Fibroblast of the aortic adventitia (primary cell): ENCODE results near the gene ACAD10. TPM values are rescaled to one million over a fixed set of nuclear protein-coding genes. Genes with fewer than 3 reads are reported as not detected.
"Not testable (repeated sequence)": the region's sequence is repeated elsewhere in the genome, so short reads cannot be mapped to it uniquely, and the experiment has no call there.

Experiments
- DNase-seq: peaks from one replicate; pipeline ENCODE4 v3.0.0-alpha.2; 2010; ENCODE audit warnings: low read depth
- H3K4me3 ChIP-seq: 2 replicates; pipeline ENCODE4 v1.5.1; 2011; ENCODE audit warnings: low read depth, mild to moderate bottlenecking, control low read depth, low read length, moderate library complexity
- total RNA-seq: library from RNA; depleted of rRNA; stranded (reverse); fragments of >200 nt; gene quantifications from 2 replicates; pipeline ENCODE4 v1.2.3, GENCODE V29; 2012; ENCODE audit warnings: low replicate concordance
- TF ChIP-seq, protein P1 (sequence below): IDR thresholded peaks from 2 replicates; pipeline ENCODE4 v1.5.1; 2011; ENCODE audit warnings: mild to moderate bottlenecking, low read length, control low read depth, inconsistent platforms; ENCODE audit not compliant: insufficient read depth

ACAD10 gene
- total RNA-seq, 1 donor = 15.1 TPM

GRCh38 chr12:111733340-111733915 lies 47.6 kb downstream of the ACAD10 start:
- TF ChIP-seq, protein P1, sequence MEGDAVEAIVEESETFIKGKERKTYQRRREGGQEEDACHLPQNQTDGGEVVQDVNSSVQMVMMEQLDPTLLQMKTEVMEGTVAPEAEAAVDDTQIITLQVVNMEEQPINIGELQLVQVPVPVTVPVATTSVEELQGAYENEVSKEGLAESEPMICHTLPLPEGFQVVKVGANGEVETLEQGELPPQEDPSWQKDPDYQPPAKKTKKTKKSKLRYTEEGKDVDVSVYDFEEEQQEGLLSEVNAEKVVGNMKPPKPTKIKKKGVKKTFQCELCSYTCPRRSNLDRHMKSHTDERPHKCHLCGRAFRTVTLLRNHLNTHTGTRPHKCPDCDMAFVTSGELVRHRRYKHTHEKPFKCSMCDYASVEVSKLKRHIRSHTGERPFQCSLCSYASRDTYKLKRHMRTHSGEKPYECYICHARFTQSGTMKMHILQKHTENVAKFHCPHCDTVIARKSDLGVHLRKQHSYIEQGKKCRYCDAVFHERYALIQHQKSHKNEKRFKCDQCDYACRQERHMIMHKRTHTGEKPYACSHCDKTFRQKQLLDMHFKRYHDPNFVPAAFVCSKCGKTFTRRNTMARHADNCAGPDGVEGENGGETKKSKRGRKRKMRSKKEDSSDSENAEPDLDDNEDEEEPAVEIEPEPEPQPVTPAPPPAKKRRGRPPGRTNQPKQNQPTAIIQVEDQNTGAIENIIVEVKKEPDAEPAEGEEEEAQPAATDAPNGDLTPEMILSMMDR = no peak
- no peak for DNase-seq
- H3K4me3 ChIP-seq = no peak overlapping the region

- DNase-seq, H3K4me3 ChIP-seq: not testable (repeated sequence)
Observed at GRCh38 chr12:111739524-111739923, 53.7 kb downstream of the ACAD10 start.

DNA sequence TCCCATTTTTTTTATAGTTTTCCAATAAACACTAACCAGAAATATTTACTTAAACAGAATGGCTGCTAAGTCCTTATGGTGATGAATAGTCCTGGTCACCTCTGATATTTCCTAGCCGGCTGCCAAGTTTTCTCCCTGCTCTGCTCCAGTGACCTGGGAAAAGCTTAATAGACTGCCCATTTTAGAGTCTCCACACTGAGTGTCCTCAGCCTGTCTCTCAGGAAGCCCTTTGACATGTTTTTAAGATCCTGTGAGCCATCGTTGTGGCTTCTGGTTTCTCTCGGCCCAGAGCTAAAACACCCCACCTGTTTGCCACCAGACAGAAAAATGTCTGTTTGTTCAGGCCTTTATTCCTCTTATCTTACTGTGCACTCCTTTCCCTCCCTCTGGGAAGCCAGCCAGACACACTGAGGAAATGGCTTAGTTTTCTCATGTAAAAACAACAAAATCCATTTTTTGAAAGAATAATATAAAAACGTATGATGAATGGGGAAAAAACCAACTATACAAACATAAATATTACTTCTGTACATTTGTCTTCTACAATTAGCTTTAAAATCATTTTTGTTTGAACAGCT lies 55.5 kb downstream of the ACAD10 start:
- TF ChIP-seq, protein P1 = no peak
- no peak overlapping the region for H3K4me3 ChIP-seq
- peak; percentile 68 for DNase-seq

- no peak overlapping the region for H3K4me3 ChIP-seq
- TF ChIP-seq, protein P1 = no peak
- no peak for DNase-seq
Observed at GRCh38 chr12:111745211-111745610, 59.4 kb downstream of the ACAD10 start.

DNA sequence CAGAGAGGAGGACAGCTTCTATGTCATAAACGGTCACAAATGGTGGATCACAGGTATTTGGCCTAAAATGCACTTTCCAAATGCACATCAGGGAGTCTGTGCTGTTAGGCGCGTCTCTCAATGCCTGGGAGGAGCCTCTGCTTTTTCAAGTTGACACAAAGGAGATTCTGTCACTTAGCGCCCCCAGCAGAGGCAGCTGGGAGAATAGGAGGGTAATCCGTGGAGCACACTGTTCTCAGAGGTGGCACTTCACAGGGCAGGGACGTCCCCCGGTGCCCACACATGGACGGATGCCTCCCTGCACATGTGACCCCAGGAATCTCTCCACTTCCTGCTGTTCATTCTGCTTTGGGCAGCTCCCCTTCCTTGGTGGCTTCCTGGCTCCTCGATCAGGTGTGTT lies 61.5 kb downstream of the ACAD10 start:
- no peak for DNase-seq
- H3K4me3 ChIP-seq = no peak overlapping the region
- TF ChIP-seq, protein P1 = no peak

DNA sequence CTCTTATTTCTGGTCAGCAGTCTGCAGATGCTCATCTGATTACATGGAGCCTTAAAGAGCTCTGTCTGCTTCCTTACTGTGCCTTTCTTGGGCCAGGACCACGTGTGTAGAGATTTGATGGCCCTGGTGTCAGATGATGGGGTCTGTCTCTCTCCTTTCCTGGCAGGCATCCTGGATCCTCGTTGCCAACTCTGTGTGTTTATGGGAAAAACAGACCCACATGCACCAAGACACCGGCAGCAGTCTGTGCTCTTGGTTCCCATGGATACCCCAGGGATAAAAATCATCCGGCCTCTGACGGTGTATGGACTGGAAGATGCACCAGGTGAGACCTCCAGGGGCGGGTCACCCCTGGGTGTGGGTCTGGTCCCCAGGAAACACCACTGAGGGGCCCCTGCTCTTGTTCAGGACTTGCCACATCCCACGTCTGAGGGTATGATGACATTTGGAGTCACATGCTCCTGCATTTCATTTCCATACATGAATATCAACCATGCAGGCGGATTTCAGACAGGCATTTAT lies 62.4 kb downstream of the ACAD10 start:
- DNase-seq = no peak
- TF ChIP-seq, protein P1 = no peak
- no peak overlapping the region for H3K4me3 ChIP-seq

GRCh38 chr12:111748867-111749266 lies 63.0 kb downstream of the ACAD10 start:
- no peak for DNase-seq
- TF ChIP-seq, protein P1 = no peak
- H3K4me3 ChIP-seq = no peak overlapping the region
